SU-DHL-6 (cell line): ENCODE measurements around the gene RPL36AL.

ENCODE experiments used
- EZH2phosphoT487 ChIP-seq: fragments of 200-600 bp; sonication (generic), shearing (Covaris generic); conservative IDR thresholded peaks from 2 replicates; pipeline ENCODE4 v1.6.1; 2018; ENCODE audit warnings: mild to moderate bottlenecking, antibody characterized with exemption, low read length, moderate library complexity, mixed read lengths
- TF ChIP-seq, protein P1 (sequence below): fragments of 200-600 bp; sonication (generic); IDR thresholded peaks from one replicate; pipeline ENCODE4 v1.5.1; 2017; ENCODE audit warnings: antibody characterized with exemption, mild to moderate bottlenecking, low read length, moderate library complexity; ENCODE audit not compliant: insufficient read depth, poor library complexity, severe bottlenecking

DNA sequence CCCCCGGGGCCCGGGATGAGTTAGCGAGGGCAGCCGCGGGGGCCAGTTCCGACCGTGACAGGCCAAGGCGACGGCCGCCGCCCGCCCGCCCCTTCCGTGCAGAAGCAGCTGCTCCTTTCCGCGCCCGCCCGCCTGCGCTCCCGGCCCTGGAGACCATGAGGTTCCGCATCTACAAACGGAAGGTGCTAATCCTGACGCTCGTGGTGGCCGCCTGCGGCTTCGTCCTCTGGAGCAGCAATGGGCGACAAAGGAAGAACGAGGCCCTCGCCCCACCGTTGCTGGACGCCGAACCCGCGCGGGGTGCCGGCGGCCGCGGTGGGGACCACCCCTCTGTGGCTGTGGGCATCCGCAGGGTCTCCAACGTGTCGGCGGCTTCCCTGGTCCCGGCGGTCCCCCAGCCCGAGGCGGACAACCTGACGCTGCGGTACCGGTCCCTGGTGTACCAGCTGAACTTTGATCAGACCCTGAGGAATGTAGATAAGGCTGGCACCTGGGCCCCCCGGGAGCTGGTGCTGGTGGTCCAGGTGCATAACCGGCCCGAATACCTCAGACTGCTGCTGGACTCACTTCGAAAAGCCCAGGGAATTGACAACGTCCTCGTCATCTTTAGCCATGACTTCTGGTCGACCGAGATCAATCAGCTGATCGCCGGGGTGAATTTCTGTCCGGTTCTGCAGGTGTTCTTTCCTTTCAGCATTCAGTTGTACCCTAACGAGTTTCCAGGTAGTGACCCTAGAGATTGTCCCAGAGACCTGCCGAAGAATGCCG, 872 bp upstream of the RPL36AL start:
- TF ChIP-seq, protein P1, sequence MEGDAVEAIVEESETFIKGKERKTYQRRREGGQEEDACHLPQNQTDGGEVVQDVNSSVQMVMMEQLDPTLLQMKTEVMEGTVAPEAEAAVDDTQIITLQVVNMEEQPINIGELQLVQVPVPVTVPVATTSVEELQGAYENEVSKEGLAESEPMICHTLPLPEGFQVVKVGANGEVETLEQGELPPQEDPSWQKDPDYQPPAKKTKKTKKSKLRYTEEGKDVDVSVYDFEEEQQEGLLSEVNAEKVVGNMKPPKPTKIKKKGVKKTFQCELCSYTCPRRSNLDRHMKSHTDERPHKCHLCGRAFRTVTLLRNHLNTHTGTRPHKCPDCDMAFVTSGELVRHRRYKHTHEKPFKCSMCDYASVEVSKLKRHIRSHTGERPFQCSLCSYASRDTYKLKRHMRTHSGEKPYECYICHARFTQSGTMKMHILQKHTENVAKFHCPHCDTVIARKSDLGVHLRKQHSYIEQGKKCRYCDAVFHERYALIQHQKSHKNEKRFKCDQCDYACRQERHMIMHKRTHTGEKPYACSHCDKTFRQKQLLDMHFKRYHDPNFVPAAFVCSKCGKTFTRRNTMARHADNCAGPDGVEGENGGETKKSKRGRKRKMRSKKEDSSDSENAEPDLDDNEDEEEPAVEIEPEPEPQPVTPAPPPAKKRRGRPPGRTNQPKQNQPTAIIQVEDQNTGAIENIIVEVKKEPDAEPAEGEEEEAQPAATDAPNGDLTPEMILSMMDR = no peak
- TF ChIP-seq EZH2phosphoT487 = no peak
